Tibial artery (tissue), 4 donors: Measurements from ENCODE around the gene RREB1.
"Not testable (repeated sequence)": the region's sequence is repeated elsewhere in the genome, so short reads cannot be mapped to it uniquely, and the experiment has no call there.

ENCODE experiments used
- DNase-seq, 2 donors: peaks; one replicate each; pipeline ENCODE4 v3.0.0-alpha.2; 2019
- H3K27ac ChIP-seq, 2 donors: fragments of 200-600 bp; sonication (generic) in 1 of 2; 1 replicate in 1 of 2; 2 replicates in 1 of 2; pipeline ENCODE4 v1.5.1; 2018 to 2019; ENCODE audit warnings: mild to moderate bottlenecking in 1 of 2
- H3K27me3 ChIP-seq, 2 donors: fragments of 200-600 bp; sonication (generic) in 1 of 2; one replicate each; pipeline versions ENCODE4 v1.5.1 to v1.6.0; 2016 to 2019
- H3K36me3 ChIP-seq, 3 donors: fragments of 200-600 bp; sonication (generic) in 2 of 3; one replicate each; pipeline ENCODE4 v1.5.1; 2016 to 2019; ENCODE audit warnings: mild to moderate bottlenecking in 2 of 3
- H3K4me1 ChIP-seq, 4 donors: fragments of 200-600 bp; sonication (generic) in 2 of 4; 1 replicate in 3 of 4; 2 replicates in 1 of 4; pipeline ENCODE4 v1.5.1; 2016 to 2019
- H3K4me3 ChIP-seq, 2 donors: fragments of 200-600 bp; sonication (generic) in 1 of 2; 1 replicate in 1 of 2; 2 replicates in 1 of 2; pipeline ENCODE4 v1.5.1; 2018 to 2019; ENCODE audit warnings: mild to moderate bottlenecking in 2 of 2
- H3K9me3 ChIP-seq, 3 donors: fragments of 200-600 bp; sonication (generic) in 1 of 3; one replicate each; pipeline ENCODE4 v1.5.1; 2016 to 2019
- intact Hi-C: fragments of 100-400 bp; cut with DNase I; formaldehyde crosslinking; loops from one replicate; pipeline ENCODE4 v1.15.0; 2023; ENCODE audit warnings: low total_unique reads
- TF ChIP-seq, protein P1 (sequence below), 2 experiments: fragments of 200-600 bp in 1 of 2; fragments of 450-650 bp in 1 of 2; IDR thresholded peaks; one replicate each; pipeline ENCODE4 v1.5.1; 2017 to 2019; ENCODE audit warnings: antibody characterized with exemption in 2 of 2, mild to moderate bottlenecking in 1 of 2, moderate library complexity in 1 of 2

RREB1 gene

DNA sequence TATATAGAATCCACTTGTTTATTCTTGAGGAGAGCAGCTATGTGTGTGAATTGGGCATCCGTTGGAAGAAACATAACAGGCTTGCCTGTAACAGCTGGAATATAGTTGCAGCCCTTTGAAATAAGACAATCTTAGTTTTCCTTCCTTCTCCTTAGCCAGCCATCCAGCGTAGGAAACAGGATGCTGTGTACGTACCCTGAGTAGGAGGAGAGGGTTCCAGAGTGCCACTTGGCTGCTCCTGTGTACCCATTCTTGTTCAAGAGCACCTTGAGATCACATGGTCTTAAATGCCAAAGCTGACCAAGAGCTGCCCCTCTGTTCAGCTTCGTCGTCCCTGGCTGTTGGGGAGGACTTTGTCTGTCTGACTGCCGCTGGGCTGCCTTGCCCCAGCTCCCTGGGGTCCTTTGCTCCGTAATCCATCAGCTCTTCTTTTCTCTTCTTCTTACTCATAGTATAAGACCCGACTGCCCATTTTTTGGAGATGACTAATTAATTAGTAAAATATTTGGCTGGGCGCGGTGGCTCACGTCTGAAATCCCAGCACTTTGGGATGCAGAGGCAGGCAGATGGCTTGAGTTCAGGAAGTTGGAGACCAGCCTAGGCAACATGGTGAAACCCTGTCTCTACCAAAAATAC lies 49.0 kb downstream of the RREB1 start:
- Histone ChIP-seq H3K36me3 (no peaks in the 10 kb centered on the region), H3K27me3 (no peaks in the 10 kb centered on the region), H3K4me1 (peaks cover 0 to 48% (median 24%) of the 10 kb centered on the region in 4 donors), H3K4me3 (no peak overlapping the region), H3K27ac (no peak overlapping the region), H3K9me3 (no peaks in the 10 kb centered on the region)
- TF ChIP-seq, protein P1, sequence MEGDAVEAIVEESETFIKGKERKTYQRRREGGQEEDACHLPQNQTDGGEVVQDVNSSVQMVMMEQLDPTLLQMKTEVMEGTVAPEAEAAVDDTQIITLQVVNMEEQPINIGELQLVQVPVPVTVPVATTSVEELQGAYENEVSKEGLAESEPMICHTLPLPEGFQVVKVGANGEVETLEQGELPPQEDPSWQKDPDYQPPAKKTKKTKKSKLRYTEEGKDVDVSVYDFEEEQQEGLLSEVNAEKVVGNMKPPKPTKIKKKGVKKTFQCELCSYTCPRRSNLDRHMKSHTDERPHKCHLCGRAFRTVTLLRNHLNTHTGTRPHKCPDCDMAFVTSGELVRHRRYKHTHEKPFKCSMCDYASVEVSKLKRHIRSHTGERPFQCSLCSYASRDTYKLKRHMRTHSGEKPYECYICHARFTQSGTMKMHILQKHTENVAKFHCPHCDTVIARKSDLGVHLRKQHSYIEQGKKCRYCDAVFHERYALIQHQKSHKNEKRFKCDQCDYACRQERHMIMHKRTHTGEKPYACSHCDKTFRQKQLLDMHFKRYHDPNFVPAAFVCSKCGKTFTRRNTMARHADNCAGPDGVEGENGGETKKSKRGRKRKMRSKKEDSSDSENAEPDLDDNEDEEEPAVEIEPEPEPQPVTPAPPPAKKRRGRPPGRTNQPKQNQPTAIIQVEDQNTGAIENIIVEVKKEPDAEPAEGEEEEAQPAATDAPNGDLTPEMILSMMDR (IDR thresholded peaks at IDR 0.05): no peak
- no peak for DNase-seq
- intact Hi-C loops: no loop called here

DNA sequence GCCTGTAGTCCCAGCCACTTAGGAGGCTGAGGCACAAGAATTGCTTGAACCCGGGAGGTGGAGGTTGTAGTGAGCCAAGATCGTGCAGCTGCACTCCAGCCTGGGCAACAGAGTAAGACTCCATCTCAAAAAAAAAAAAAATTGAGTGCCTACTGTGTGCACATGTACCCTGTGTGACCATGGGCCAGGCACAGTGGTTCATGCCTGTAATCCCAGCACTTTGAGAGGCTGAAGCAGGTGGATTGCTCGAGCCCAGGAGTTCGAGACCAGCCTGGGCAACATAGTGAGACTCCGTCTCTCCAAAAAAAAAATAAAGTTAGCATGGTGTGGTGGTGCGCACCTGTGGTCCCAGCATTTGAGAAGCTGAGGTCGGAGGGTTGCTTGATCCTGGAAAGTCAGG lies 49.5 kb downstream of the RREB1 start:
- H3K27me3 ChIP-seq, intact Hi-C loops, H3K9me3 ChIP-seq, H3K36me3 ChIP-seq, H3K4me3 ChIP-seq, DNase-seq, H3K27ac ChIP-seq: not testable (repeated sequence)
- H3K4me1 ChIP-seq: peaks cover 0 to 48% (median 23%) of the 10 kb centered on the region in 4 donors

DNA sequence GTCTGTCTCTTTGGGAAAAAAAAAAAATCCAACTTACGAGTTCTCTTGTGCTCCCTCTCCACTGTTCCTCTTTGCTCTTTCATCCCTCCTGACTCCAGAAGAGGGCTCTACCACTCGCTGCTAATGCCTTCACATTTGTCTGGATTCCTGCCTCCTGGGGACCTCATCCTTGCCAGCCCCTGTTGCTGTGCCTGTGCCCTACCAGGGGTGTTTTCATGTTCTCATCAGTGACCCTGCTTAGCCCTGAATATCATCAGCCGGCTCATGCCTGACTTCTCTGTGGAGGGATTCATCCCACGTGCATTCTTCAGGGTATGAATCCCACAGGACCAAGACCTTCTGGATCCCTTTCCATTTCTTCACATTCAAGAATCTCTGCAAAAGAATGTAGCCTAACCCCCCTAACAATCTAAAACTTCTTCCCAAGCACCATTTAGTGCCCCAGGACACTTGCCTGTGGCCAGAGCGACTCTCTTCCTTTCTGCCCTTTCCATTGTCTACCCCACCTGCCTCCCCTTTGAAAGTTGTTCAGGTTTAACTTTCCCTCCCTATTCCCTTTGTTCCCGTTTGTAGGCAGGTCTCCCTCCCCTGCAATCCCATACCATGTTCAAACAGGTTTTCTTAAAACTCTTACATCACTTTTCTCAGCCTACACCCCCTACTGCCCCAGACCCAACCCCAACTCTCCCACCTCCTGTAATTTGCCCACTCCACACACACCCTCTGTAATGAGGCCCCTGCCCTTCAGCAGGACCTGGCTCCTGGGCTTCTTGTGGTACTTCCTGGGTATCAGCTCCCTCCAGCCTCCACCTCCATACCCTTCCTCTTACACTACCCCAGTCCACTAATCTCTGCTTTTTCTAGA lies 50.2 kb downstream of the RREB1 start:
- H3K36me3 ChIP-seq: no peaks in the 10 kb centered on the region
- intact Hi-C loops: no loop called here
- H3K9me3 ChIP-seq: no peaks in the 10 kb centered on the region
- no peak for DNase-seq
- H3K27me3 ChIP-seq: no peaks in the 10 kb centered on the region
- H3K4me1 ChIP-seq: peaks cover 0 to 43% (median 21%) of the 10 kb centered on the region in 4 donors
- no peak overlapping the region for H3K27ac ChIP-seq
- TF ChIP-seq, protein P1 (IDR thresholded peaks at IDR 0.05): no peak
- no peak overlapping the region for H3K4me3 ChIP-seq

DNA sequence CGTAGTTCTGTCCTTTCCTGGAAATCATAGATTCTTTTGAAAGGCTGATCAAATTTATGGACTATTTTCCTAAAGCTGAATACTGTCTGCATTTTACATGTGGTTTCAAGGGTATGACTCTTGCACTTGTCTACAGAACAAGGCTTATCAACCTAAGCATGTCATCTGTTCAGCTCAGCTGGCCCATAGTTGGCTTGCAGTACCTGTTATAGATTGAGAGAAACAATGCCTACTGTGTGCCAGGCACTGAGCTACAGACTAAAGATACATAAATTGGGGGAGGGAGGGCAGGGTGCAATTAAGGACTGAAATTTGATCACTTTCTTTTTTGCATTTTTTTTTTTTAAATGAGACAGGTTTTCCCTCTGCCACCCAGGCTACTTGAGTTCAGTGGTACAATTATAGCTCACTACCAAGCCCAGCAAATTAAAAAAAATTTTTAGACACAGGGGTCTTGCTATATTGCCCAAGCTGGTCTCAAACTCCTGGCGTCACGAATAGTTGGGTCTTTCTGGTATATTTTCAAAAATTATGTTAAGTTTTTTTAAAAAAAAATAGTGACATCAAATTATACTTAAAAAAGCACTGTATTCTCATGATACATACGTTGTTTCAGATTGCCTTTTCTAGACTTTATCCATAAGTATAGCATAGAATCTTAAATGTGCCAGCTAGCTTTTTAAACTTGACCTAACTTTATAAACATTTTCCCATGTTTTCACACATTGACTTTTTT lies 52.2 kb downstream of the RREB1 start:
- TF ChIP-seq, protein P1 (IDR thresholded peaks at IDR 0.05): no peak
- H3K9me3 ChIP-seq: no peaks in the 10 kb centered on the region
- H3K27ac ChIP-seq: no peak overlapping the region
- no peaks in the 10 kb centered on the region for H3K27me3 ChIP-seq
- no peaks in the 10 kb centered on the region for H3K36me3 ChIP-seq
- DNase-seq: no peak
- intact Hi-C loops: no loop called here
- H3K4me3 ChIP-seq: no peak overlapping the region
- peaks cover 0 to 52% (median 27%) of the 10 kb centered on the region in 4 donors for H3K4me1 ChIP-seq

DNA sequence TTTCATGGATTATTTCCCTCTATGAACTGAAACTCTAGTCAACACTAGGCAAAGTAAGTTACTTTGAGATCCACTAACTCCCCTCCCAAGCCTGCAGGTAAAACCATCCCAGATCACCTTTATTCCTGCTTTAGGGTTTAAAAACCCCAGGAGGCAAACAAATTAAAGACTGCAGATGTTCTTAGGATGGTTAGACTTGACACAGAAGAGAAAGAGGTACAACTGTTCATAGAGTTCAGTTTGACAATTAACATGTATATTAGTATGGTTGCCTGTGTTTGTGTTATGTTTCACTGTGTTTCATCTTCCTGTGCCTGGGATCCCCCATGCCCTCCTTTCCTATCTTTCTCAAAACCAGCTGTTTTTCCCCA lies 53.5 kb downstream of the RREB1 start:
- TF ChIP-seq, protein P1 (IDR thresholded peaks at IDR 0.05): no peak
- no peak for DNase-seq
- Histone ChIP-seq H3K4me3 (no peak overlapping the region), H3K27me3 (no peaks in the 10 kb centered on the region), H3K9me3 (no peaks in the 10 kb centered on the region), H3K27ac (no peak overlapping the region), H3K36me3 (no peaks in the 10 kb centered on the region), H3K4me1 (peaks cover 0 to 54% (median 36%) of the 10 kb centered on the region in 4 donors)
- intact Hi-C loops: no loop called here

DNA sequence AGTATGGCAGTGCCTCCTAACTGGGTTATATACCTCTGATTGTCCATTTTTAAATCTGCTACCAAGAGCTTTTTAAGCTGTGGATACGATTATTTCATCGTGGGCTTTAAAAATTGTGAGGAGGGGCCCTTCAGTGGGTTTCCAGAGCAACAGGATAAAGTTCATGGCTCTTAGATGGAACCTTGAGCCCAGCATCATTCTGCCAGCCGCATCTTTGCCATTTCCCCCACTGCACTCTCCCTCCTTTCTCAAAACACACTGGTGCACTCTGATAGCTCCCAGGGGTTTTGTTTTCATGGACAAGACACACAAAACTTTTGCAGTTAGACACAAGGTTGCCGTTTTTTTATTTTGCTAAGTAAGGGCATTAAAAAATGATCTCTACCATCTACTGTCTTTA lies 54.1 kb downstream of the RREB1 start:
- Histone ChIP-seq H3K9me3 (no peaks in the 10 kb centered on the region), H3K27me3 (no peaks in the 10 kb centered on the region), H3K4me3 (no peak overlapping the region), H3K27ac (no peak overlapping the region), H3K36me3 (no peaks in the 10 kb centered on the region), H3K4me1 (peaks cover 0 to 54% (median 33%) of the 10 kb centered on the region in 4 donors)
- intact Hi-C loops: no loop called here
- TF ChIP-seq, protein P1 (IDR thresholded peaks at IDR 0.05): no peak
- DNase-seq: no peak
